ENCODE results near the gene TFF2. TPM values are rescaled to one million over a fixed set of nuclear protein-coding genes. Genes with fewer than 3 reads are reported as not detected.

The TFF2 gene
- total and polyA plus RNA-seq, 2 experiments from 2014 or later, result not detected

DNA sequence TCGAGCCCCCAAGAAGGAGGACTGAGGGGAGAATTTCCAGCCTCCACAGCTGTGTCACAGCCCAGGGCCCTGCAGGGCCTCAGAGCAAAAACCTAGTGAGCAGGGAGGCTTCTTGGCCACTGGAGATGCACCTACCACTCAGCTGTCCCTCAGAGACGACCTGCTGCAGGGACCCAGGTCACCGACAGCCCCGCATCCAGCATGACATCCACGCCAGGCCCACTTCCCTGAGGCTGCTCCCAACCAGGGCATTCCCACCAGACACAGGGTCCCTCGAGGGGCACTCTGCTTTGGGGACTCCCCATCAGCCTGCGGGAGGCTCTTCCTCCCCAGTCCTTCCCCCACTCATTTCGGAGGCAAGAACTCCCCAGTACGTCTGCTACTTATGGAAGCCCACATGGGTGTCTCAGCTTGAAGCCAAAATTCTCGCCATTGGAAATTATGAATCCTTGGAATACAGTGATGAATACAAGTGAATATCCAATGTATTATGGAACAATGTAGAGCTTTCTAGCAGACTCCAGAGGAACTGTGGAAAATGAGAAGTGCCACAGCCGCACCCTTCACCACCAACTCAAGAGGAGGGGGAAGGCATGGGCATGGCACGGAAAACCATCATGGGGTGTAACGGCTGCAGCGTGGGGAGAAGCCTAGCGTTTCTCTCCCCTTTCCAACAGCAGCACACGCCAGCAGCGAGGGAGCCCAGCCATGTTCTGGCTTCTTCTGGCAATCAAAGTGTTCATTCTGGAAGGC, 42.5 kb downstream of the TFF2 start:
- no peak overlapping the region for H3K27ac ChIP-seq
- H3K9me3 ChIP-seq (ENCODE audit: low read depth), result no peaks in the 10 kb centered on the region
- TF ChIP-seq CTCF (IDR thresholded peaks at IDR 0.05; ENCODE audit: low read depth, low read length), result no peak
- no peak overlapping the region for H3K4me3 ChIP-seq
- H3K4me1 ChIP-seq (ENCODE audit: low read depth), result no peaks in the 10 kb centered on the region
- no peaks in the 10 kb centered on the region for H3K27me3 ChIP-seq
- DNase-seq (ENCODE audit: low read depth in 1 of 2, low spot score in 1 of 2), result no peak
- H3K36me3 ChIP-seq, result no peaks in the 10 kb centered on the region

DNA sequence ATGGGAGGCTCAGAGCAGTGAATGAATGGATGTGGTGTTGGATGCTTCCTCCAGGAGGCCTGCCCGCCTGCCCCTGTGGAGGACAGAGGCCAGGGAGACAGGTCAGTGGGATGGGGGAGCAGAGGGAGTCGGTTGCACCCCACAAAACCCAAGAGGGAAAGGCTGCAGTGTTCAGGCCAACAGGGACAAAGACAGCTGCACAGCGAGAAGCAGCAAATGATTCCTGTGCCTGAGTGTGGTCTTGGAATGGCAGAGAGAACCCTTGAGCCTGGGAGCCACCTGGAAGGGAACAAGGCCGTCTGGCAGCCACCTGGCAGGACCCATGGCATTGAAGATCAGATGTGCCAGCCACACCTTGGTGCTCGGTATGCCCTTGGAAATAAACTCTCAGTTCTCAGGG, 43.7 kb downstream of the TFF2 start:
- no peak for DNase-seq (ENCODE audit: low read depth in 1 of 2, low spot score in 1 of 2)
- TF ChIP-seq CTCF (IDR thresholded peaks at IDR 0.05; ENCODE audit: low read depth, low read length), result no peak
- no peaks in the 10 kb centered on the region for H3K9me3 ChIP-seq (ENCODE audit: low read depth)
- no peaks in the 10 kb centered on the region for H3K4me1 ChIP-seq (ENCODE audit: low read depth)
- no peak overlapping the region for H3K4me3 ChIP-seq
- no peaks in the 10 kb centered on the region for H3K36me3 ChIP-seq
- no peak overlapping the region for H3K27ac ChIP-seq
- no peaks in the 10 kb centered on the region for H3K27me3 ChIP-seq

DNA sequence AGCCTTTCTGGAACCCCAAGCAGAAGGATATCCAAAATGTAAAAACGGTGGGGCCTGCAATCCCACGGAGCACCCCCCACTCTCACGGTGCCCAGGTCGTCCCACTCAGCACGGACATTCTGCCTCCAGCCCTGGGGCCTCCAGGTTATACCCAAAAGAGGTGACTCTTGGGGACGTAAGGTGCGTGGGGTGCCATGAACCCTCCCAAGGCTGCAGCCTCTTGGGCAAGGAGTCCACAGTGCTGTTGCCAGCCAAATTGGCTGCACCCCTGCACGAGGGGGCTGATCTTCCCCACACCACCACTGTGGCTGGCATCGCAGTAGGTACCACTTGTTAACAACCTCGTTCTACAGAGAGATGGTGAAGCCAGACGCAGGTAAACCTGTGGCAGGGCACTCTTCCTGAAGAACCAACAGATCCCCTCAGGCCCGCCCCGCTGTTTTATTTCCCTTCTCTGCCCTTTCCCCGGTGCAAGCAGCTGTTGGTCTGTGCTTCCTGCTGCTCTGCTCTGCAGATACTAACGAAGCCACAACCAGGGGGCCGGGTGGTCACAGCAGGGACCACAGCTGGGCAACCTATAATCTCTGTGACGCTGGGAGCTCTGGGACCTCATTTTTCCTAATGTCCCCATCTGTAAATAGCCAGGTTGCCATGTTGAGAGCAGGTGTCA, 44.3 kb downstream of the TFF2 start:
- Histone ChIP-seq H3K36me3 (no peaks in the 10 kb centered on the region), H3K9me3 (ENCODE audit: low read depth) (no peaks in the 10 kb centered on the region), H3K27ac (no peak overlapping the region), H3K4me3 (no peak overlapping the region), H3K4me1 (ENCODE audit: low read depth) (no peaks in the 10 kb centered on the region), H3K27me3 (no peaks in the 10 kb centered on the region)
- TF ChIP-seq CTCF (IDR thresholded peaks at IDR 0.05; ENCODE audit: low read depth, low read length), result no peak
- no peak for DNase-seq (ENCODE audit: low read depth in 1 of 2, low spot score in 1 of 2)

DNA sequence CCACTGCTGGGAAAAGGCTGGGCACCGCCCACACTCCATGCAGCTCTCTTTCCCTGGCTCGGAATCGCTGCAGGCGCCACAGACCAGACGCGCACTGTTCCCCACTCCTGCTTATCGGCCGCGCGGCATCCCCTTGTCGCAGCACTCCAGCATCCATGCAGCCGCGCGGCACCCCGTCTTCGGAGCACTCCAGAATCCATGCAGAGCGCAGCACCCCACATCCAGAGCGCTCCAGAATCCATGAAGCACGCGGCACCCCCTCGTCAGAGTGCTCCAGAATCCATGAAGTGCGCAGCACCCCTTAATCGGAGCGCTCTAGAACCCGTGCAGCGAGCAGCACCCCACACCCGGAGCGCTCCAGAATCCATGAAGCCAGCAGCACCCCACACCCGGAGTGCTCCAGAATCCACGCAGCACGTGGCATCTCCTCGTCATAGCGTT, 45.1 kb downstream of the TFF2 start:
- Histone ChIP-seq H3K36me3 (no peaks in the 10 kb centered on the region), H3K27me3 (no peaks in the 10 kb centered on the region), H3K9me3 (ENCODE audit: low read depth) (no peaks in the 10 kb centered on the region), H3K4me1 (ENCODE audit: low read depth) (no peaks in the 10 kb centered on the region), H3K27ac (no peak overlapping the region), H3K4me3 (no peak overlapping the region)
- no peak for TF ChIP-seq CTCF (IDR thresholded peaks at IDR 0.05; ENCODE audit: low read depth, low read length)
- no peak for DNase-seq (ENCODE audit: low read depth in 1 of 2, low spot score in 1 of 2)

DNA sequence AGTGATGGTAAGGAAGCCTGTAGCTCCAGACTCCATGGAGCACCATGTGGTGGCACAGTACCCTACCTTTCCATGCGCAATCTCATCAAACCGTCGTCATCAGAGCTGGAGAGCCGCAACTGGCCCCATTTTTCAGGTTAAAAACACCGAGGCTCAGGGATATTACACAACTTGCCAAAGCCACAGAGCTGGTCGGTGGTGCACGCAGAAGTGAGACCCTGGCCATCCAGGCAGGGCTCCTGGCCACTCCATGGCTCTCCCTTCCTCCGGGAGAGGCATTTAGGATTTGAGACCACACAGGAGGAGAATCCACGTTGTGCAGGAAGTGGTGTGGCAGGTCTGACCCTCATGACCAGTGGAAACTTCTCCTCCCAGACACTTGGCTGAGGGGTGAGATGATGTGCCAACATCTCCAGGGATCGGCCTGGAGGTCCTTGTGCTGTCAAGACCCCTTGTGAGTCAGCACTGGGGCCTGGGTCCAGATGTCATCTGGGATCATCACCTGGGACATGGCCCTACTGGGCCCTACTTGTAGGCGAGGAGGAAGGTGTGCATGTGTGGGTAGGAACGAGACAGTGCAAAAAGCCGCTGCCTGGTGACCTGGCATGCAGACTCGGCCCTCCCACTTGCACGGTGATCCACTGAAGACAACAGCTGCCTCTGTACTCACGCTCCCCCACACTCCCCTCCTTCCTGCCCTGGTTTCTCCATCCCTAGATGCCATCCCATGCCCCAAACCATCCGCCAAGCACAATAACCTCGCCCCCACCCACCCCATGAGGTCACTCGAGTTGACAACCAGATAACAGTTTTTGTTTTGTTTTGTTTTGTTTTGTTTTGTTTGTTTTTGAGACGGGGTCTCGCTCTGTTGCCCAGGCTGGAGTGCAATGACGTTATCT, 46.0 kb downstream of the TFF2 start:
- no peak for DNase-seq (ENCODE audit: low read depth in 1 of 2, low spot score in 1 of 2)

More for the DNA sequence above, 46.0 kb downstream of the TFF2 start:
- no peak for TF ChIP-seq CTCF (IDR thresholded peaks at IDR 0.05; ENCODE audit: low read depth, low read length)
- H3K27ac ChIP-seq, result no peak overlapping the region
- no peaks in the 10 kb centered on the region for H3K36me3 ChIP-seq
- H3K27me3 ChIP-seq, result no peaks in the 10 kb centered on the region
- H3K4me1 ChIP-seq (ENCODE audit: low read depth), result no peaks in the 10 kb centered on the region
- no peak overlapping the region for H3K4me3 ChIP-seq
- H3K9me3 ChIP-seq (ENCODE audit: low read depth), result no peaks in the 10 kb centered on the region
